BJ (cell line): ENCODE data around the gene CKMT1A. TPM values are rescaled to one million over a fixed set of nuclear protein-coding genes. Genes with fewer than 3 reads are reported as not detected.
A peak's percentile ranks its signal among the peaks of the same experiment; 100 is the strongest.
"Not testable (repeated sequence)": the region's sequence is repeated elsewhere in the genome, so short reads cannot be mapped to it uniquely, and the experiment has no call there.

ENCODE experiments used
- CTCF ChIA-PET: fragments of 350-600 bp; formaldehyde crosslinking; extraction: SDS; loops from one replicate; lab custom pipeline; 2021; ENCODE audit warnings: antibody characterized with exemption, inconsistent platforms; lab: Yijun Ruan, JAX
- POLR2A ChIA-PET: fragments of 300-600 bp; sonication (Branson Sonifier 250); formaldehyde crosslinking; extraction: SDS; loops from one replicate; lab custom pipeline; 2021; ENCODE audit warnings: antibody characterized with exemption; lab: Charles Lee
- DNase-seq: peaks from one replicate; pipeline ENCODE4 v3.0.0-alpha.2; 2011; ENCODE audit warnings: low read depth
- H3K27me3 ChIP-seq: 2 replicates; pipeline ENCODE4 v1.6.0; 2011; ENCODE audit warnings: low read length; ENCODE audit not compliant: control insufficient read depth, insufficient read depth
- H3K36me3 ChIP-seq: 2 replicates; pipeline ENCODE4 v1.5.1; 2011; ENCODE audit warnings: low read length; ENCODE audit not compliant: control insufficient read depth, insufficient read depth
- H3K4me3 ChIP-seq: 2 replicates; pipeline ENCODE4 v1.5.1; 2011; ENCODE audit warnings: low read depth, mild to moderate bottlenecking, control low read depth, low read length
- polyA plus RNA-seq: library from polyadenylated mRNA; depleted of rRNA; stranded (reverse); fragments of >200 nt; gene quantifications from 2 replicates; pipeline ENCODE4 v1.2.3, GENCODE V29; 2011; rRNA removed
- small RNA-seq: library from RNA; depleted of rRNA; stranded (forward); fragments of <200 nt; gene quantifications from one replicate; pipeline ENCODE3, GENCODE V24; 2012; ENCODE audit warnings: low replicate concordance, low read depth; ENCODE audit not compliant: insufficient read length
- TF ChIP-seq, protein P1 (sequence below): IDR thresholded peaks from 2 replicates; pipeline ENCODE4 v1.5.1; 2011; ENCODE audit warnings: low read depth, mild to moderate bottlenecking, control low read depth, inconsistent platforms, low read length, moderate library complexity; ENCODE audit not compliant: insufficient read depth

The CKMT1A gene
- polyA plus RNA-seq, 1 experiment, result 0.17 TPM

DNA sequence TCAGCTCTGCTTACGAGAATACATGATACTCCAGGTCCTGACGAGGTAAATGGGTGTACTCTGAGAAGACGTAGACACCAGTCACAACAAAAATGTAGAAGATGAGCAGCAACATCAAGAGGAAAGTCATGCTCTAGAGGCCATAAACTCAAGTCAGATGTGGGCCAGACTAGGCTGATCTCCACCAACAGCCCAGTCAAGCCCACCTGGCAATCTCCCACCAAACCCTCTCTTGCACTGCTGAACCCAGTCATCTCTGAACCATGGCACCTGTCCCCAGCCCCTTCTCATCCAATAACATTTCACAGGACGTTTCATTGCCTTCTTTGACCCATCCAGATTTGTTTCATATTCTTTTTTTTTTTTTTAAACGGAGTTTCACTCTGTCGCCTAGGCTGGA, 41.8 kb downstream of the CKMT1A start:
- Histone ChIP-seq H3K4me3 (no peak overlapping the region), H3K27me3 (no peaks in the 10 kb centered on the region), H3K36me3 (no peaks in the 10 kb centered on the region)
- no peak for DNase-seq
- TF ChIP-seq, protein P1, sequence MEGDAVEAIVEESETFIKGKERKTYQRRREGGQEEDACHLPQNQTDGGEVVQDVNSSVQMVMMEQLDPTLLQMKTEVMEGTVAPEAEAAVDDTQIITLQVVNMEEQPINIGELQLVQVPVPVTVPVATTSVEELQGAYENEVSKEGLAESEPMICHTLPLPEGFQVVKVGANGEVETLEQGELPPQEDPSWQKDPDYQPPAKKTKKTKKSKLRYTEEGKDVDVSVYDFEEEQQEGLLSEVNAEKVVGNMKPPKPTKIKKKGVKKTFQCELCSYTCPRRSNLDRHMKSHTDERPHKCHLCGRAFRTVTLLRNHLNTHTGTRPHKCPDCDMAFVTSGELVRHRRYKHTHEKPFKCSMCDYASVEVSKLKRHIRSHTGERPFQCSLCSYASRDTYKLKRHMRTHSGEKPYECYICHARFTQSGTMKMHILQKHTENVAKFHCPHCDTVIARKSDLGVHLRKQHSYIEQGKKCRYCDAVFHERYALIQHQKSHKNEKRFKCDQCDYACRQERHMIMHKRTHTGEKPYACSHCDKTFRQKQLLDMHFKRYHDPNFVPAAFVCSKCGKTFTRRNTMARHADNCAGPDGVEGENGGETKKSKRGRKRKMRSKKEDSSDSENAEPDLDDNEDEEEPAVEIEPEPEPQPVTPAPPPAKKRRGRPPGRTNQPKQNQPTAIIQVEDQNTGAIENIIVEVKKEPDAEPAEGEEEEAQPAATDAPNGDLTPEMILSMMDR, result no peak
- ChIA-PET CTCF (no interaction called here), POLR2A (no interaction called here)

DNA sequence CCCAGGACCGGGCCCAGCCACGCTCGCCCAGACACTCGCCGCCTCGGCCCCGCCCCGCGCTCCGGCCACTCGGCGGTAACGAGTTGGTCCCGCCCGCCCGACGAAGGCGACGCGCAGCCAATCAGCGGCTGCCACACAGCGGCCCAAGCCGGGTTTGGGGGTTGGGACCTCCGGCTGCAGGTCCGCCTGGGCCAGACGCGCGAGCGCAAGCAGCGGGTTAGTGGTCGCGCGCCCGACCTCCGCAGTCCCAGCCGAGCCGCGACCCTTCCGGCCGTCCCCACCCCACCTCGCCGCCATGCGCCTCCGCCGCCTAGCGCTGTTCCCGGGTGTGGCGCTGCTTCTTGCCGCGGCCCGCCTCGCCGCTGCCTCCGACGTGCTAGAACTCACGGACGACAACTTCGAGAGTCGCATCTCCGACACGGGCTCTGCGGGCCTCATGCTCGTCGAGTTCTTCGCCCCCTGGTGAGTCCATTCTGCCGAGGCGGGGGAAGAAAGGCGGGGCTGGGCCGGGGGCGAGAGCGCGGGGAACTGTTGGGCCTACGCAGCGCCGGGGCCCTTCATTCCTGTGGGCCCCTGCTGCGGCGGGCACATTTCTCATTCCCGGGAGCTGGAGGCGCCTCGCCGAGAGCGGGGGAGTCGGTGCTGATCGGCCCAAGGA, 52.7 kb downstream of the CKMT1A start, which contains the start of gene PDIA3:
Gene PDIA3 (plus strand): TSS at position 194 of the 658 bp plus-strand sequence. CDS start 102 bp downstream, at position 296.
- H3K36me3 ChIP-seq, CTCF ChIA-PET, H3K27me3 ChIP-seq: not testable (repeated sequence)
- POLR2A ChIA-PET, result interaction anchor here (1.4 kb wide), 1 partner anchor 30 kb away, joined by 6 read pairs; the partner anchor contains the start of gene ELL3
- peak; percentile 36 for DNase-seq
- H3K4me3 ChIP-seq, result peak within 1 kb of the TSS; percentile 87

DNA sequence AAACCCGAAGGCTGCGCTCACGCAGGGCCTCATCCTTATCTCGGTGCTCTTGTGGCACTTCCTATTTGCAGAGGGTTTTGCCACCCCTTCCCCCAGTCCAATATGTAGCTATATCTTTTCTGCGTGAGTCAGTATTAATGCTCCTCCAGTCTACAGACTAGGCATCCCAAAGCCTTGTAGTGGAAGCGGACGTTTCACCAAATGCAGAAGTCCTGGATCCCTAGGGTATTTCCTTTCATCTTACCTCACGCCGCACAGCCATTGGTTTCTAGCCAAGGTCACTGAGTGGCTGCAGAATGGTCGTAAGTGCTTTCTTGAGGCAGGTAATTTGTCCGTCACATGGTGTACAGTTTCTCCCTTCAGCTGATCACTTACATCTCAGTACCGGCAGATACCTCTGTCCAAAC, 53.2 kb downstream of the CKMT1A start:
- DNase-seq, CTCF ChIA-PET, H3K27me3 ChIP-seq, H3K36me3 ChIP-seq: not testable (repeated sequence)
- POLR2A ChIA-PET, result interaction anchor here (1.4 kb wide), 1 partner anchor 30 kb away, joined by 6 read pairs; the partner anchor contains the start of gene ELL3
- peak overlapping the region; percentile 87 for H3K4me3 ChIP-seq

DNA sequence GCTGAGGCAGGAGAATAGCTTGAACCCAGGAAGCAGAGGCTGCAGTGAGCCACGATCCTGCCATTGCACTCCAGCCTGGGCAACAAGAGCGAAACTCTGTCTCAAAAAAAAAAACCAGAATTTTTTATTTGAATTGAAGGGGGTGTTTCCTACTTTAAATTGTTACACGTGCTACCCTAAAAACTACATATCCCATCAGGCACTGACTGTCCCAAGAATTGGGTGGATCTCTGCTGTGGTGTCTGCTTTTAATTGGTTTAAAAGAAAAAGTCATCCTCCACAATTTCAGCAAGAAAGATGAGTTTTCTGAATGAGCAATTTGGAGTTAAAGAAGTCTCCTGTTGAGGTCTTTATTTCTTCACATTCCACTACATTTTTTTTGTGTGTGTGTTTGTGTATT, 54.7 kb downstream of the CKMT1A start:
- Histone ChIP-seq H3K4me3 (no peak overlapping the region), H3K36me3 (no peaks in the 10 kb centered on the region), H3K27me3 (no peaks in the 10 kb centered on the region)
- TF ChIP-seq, protein P1, result no peak
- DNase-seq, result no peak
- ChIA-PET CTCF (no interaction called here), POLR2A (no interaction called here)

Small RNAs within 50 kb of the gene (small RNA-seq; reads per million reads assigned to genes)
- gene PDIA3P2 (not detected), gene RNU6-353P (not detected), gene RNU6-354P (not detected)

Other genes starting within 250 kb of the CKMT1A start
- gene TP53BP1, start 200.7 kb upstream of the CKMT1A start, polyA plus RNA-seq, result 48.3 and 59.9 TPM in 2 replicates
- gene MAP1A, start 176.3 kb upstream of the CKMT1A start, polyA plus RNA-seq, result 32.9 and 54.0 TPM in 2 replicates
- 24.1 and 29.2 TPM in 2 replicates for gene PPIP5K1, start 103.7 kb upstream of the CKMT1A start, polyA plus RNA-seq
- gene CKMT1B, start 99.8 kb upstream of the CKMT1A start, polyA plus RNA-seq, result 0.12 and 0.25 TPM in 2 replicates
- gene STRC, start 75.1 kb upstream of the CKMT1A start, polyA plus RNA-seq, result not detected in 2 replicates
- gene CATSPER2, start 45.0 kb upstream of the CKMT1A start, polyA plus RNA-seq, result 1.1 and 1.9 TPM in 2 replicates
- 199 and 425 TPM in 2 replicates for gene PDIA3, start 52.6 kb downstream of the CKMT1A start, polyA plus RNA-seq
- 1.2 and 2.0 TPM in 2 replicates for gene ELL3, start 83.1 kb downstream of the CKMT1A start, polyA plus RNA-seq
- 848 and 929 TPM in 2 replicates for gene SERF2, start 98.5 kb downstream of the CKMT1A start, polyA plus RNA-seq
- 0.04 TPM in 1 of 2 replicates, not detected in the other for gene SERINC4, start 106.4 kb downstream of the CKMT1A start, polyA plus RNA-seq
- 3.4 and 7.8 TPM in 2 replicates for gene HYPK, start 106.7 kb downstream of the CKMT1A start, polyA plus RNA-seq
- gene MFAP1, start 130.8 kb downstream of the CKMT1A start, polyA plus RNA-seq, result 13.1 and 23.4 TPM in 2 replicates
- gene WDR76, start 133.1 kb downstream of the CKMT1A start, polyA plus RNA-seq, result 1.5 and 3.4 TPM in 2 replicates